Endodermal cell (in vitro differentiated cells): ENCODE measurements around the gene PRKCE. TPM values are rescaled to one million over a fixed set of nuclear protein-coding genes. Genes with fewer than 3 reads are reported as not detected.

Experiments
- DNase-seq: peaks from one replicate; pipeline ENCODE4 v3.0.0-alpha.2; 2017
- H3K27ac ChIP-seq: 2 replicates; pipeline ENCODE4 v1.5.1; 2013; ENCODE audit warnings: mild to moderate bottlenecking, low read depth, low read length, moderate library complexity
- H3K27me3 ChIP-seq: 2 replicates; pipeline ENCODE4 v1.6.1; 2013; ENCODE audit warnings: mild to moderate bottlenecking, low read length, moderate library complexity; ENCODE audit not compliant: insufficient read depth, control insufficient read depth, poor library complexity, severe bottlenecking
- H3K36me3 ChIP-seq: 2 replicates; pipeline ENCODE4 v1.7.0; 2013; ENCODE audit warnings: mild to moderate bottlenecking, low read length, moderate library complexity; ENCODE audit not compliant: control insufficient read depth, insufficient read depth
- H3K4me1 ChIP-seq: one replicate; pipeline ENCODE4 v1.7.0; 2013; ENCODE audit warnings: low read length; ENCODE audit not compliant: control insufficient read depth, insufficient read depth
- H3K4me3 ChIP-seq: 2 replicates; pipeline ENCODE4 v1.5.1; 2013; ENCODE audit warnings: mild to moderate bottlenecking, low read length, moderate library complexity
- H3K9ac ChIP-seq: 2 replicates; pipeline ENCODE4 v1.6.1; 2013; ENCODE audit warnings: mild to moderate bottlenecking, low read length, moderate library complexity; ENCODE audit not compliant: poor library complexity, severe bottlenecking; ENCODE audit errors: extremely low read depth
- H3K9me3 ChIP-seq: 2 replicates; pipeline ENCODE4 v1.6.1; 2013; ENCODE audit warnings: mild to moderate bottlenecking, low read length, moderate library complexity; ENCODE audit not compliant: control insufficient read depth
- H3K27ac Mint-ChIP-seq: 2 replicates; pipeline ENCODE4 v1.8.0; 2020; ENCODE audit warnings: mixed read lengths
- H3K27me3 Mint-ChIP-seq: 2 replicates; pipeline ENCODE4 v1.8.0; 2021; ENCODE audit warnings: mild to moderate bottlenecking, mixed read lengths; ENCODE audit not compliant: insufficient read depth
- H3K36me3 Mint-ChIP-seq: 2 replicates; pipeline ENCODE4 v1.8.0; 2020; ENCODE audit warnings: low read depth, mixed read lengths
- H3K4me1 Mint-ChIP-seq: 2 replicates; pipeline ENCODE4 v1.8.0; 2020; ENCODE audit warnings: mixed read lengths
- H3K4me3 Mint-ChIP-seq: 2 replicates; pipeline ENCODE4 v1.8.0; 2020; ENCODE audit warnings: mild to moderate bottlenecking, moderate library complexity, mixed read lengths
- H3K9me3 Mint-ChIP-seq: 2 replicates; pipeline ENCODE4 v1.8.0; 2020; ENCODE audit warnings: mild to moderate bottlenecking, mixed read lengths
- WGBS, 2 experiments: methylation state at CpG; one replicate each; pipeline versions ENCODE4 v1.1.5 to v1.1.7; 2013; ENCODE audit warnings: missing lambda C conversion rate in 2 of 2, mixed read lengths in 1 of 2; ENCODE audit not compliant: insufficient coverage in 1 of 2, insufficient read length in 1 of 2; 5-methylcytosine and 5-hydroxymethylcytosine counted together
- total RNA-seq, 2 donors: library from RNA; stranded (reverse); fragmentation: NEBNext Ultra II Directional in 1 of 2; extraction: Animal tissue kit (Norgen Biotek cat#: 25700) in 1 of 2; gene quantifications; 2 replicates in 1 of 2; 3 replicates in 1 of 2; pipeline ENCODE4 v1.2.1, GENCODE V29; 2021
- TF ChIP-seq, protein P1 (sequence below): fragments of 200-600 bp; sonication (generic); conservative IDR thresholded peaks from 2 replicates; pipeline ENCODE4 v1.5.0; 2021; ENCODE audit warnings: antibody characterized with exemption, mild to moderate bottlenecking

Gene PRKCE
- total RNA-seq, 2 donors from 2014 or later = 1.4 to 1.7 TPM

DNA sequence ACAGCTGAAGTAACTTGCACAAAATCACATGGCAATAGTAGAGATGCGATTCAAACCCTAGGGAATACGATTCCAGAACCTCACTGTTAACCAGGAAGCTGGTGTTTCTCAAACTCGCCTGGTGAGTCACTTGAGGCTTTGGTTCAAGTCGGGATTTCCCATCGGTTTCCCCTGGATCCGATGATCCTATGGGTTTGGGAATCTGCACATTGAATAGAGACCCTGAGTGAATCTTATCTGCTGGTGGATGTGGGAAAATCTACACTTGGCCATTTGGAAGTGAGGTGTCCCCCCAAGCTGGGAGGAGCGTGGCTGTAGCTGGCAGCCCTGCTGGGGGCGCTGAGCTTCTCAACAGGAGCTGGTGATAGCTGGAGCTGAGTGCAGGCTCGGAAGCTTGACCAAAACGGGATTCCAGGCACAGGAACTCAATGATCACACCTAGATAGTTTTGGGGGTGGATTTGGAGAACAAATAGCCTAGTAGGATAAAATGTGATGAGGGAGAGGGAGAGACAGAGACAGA, 135.4 kb downstream of the PRKCE start:
- H3K27ac ChIP-seq = no peak overlapping the region
- Mint-ChIP-seq H3K4me1 (peaks cover 1% of the 10 kb centered on the region), H3K4me3 (no peak overlapping the region), H3K27me3 (peaks cover 7% of the 10 kb centered on the region), H3K36me3 (no peaks in the 10 kb centered on the region), H3K27ac (no peak overlapping the region), H3K9me3 (no peaks in the 10 kb centered on the region)
- H3K27me3 ChIP-seq = peaks cover 10% of the 10 kb centered on the region
- WGBS, 2 experiments = 87 to 94% methylated on average over 7 to 10 of the region's 10 CpGs
- no peaks in the 10 kb centered on the region for H3K9me3 ChIP-seq
- no peaks in the 10 kb centered on the region for H3K4me1 ChIP-seq
- TF ChIP-seq, protein P1, sequence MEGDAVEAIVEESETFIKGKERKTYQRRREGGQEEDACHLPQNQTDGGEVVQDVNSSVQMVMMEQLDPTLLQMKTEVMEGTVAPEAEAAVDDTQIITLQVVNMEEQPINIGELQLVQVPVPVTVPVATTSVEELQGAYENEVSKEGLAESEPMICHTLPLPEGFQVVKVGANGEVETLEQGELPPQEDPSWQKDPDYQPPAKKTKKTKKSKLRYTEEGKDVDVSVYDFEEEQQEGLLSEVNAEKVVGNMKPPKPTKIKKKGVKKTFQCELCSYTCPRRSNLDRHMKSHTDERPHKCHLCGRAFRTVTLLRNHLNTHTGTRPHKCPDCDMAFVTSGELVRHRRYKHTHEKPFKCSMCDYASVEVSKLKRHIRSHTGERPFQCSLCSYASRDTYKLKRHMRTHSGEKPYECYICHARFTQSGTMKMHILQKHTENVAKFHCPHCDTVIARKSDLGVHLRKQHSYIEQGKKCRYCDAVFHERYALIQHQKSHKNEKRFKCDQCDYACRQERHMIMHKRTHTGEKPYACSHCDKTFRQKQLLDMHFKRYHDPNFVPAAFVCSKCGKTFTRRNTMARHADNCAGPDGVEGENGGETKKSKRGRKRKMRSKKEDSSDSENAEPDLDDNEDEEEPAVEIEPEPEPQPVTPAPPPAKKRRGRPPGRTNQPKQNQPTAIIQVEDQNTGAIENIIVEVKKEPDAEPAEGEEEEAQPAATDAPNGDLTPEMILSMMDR = peak; percentile 42
- peak; percentile 61 for DNase-seq
- no peaks in the 10 kb centered on the region for H3K36me3 ChIP-seq
- no peak overlapping the region for H3K4me3 ChIP-seq
- no peak overlapping the region for H3K9ac ChIP-seq

DNA sequence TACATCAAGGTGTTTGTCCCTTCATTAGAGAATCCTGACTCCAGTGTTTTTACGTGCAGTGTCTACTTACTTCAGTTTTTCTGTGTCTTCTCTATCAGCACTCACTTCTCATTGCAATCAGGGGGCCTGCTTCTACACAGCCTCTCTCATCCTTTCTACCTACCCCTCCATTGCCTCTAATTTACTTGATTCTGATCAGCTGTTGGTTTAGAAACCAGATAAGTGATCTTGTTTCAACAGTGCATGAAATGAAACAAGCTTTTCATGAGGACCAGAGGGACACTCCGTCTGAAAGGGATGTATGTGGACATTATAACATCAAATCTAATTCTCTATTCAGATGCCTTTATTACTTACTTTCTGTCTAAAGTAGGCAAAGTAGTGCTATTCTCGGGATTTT, 136.9 kb downstream of the PRKCE start:
- H3K9ac ChIP-seq = no peak overlapping the region
- H3K4me1 Mint-ChIP-seq = peaks cover 1% of the 10 kb centered on the region
- no peaks in the 10 kb centered on the region for H3K36me3 Mint-ChIP-seq
- H3K4me1 ChIP-seq = no peaks in the 10 kb centered on the region
- no peak overlapping the region for H3K27ac ChIP-seq
- WGBS, 2 experiments = 94 to 100% methylated on average over 1 to 3 of the region's 3 CpGs
- no peak for DNase-seq
- H3K27me3 ChIP-seq = peaks cover 2% of the 10 kb centered on the region
- no peak overlapping the region for H3K4me3 Mint-ChIP-seq
- no peaks in the 10 kb centered on the region for H3K9me3 Mint-ChIP-seq
- no peak overlapping the region for H3K27ac Mint-ChIP-seq
- H3K4me3 ChIP-seq = no peak overlapping the region
- H3K9me3 ChIP-seq = no peaks in the 10 kb centered on the region
- TF ChIP-seq, protein P1 = no peak
- peaks cover 7% of the 10 kb centered on the region for H3K27me3 Mint-ChIP-seq
- no peaks in the 10 kb centered on the region for H3K36me3 ChIP-seq

DNA sequence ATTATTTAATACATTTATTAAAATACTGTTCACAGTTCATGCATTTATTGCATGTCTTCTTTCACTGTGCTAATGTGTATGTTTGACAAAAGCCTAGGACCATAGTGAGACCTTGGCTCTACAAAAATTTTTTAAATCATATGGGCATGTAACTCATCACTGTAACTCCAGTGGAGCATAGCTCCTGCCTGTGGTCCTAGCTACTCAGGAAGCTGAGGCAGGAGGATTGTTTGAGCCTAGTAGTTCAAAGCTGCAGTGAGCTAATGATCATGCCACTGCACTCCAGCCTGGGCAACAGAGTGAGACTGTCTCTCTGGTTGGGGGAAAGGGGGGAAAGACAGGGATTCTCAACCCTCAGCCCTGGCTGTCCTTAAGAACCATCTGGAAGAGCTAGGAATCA, 137.8 kb downstream of the PRKCE start:
- H3K4me1 Mint-ChIP-seq = no peaks in the 10 kb centered on the region
- H3K9me3 ChIP-seq = no peaks in the 10 kb centered on the region
- no peak overlapping the region for H3K4me3 Mint-ChIP-seq
- H3K27me3 Mint-ChIP-seq = peaks cover 5% of the 10 kb centered on the region
- TF ChIP-seq, protein P1 = no peak
- no peaks in the 10 kb centered on the region for H3K36me3 ChIP-seq
- H3K27me3 ChIP-seq = no peaks in the 10 kb centered on the region
- no peak overlapping the region for H3K9ac ChIP-seq
- no peaks in the 10 kb centered on the region for H3K9me3 Mint-ChIP-seq
- H3K27ac ChIP-seq = no peak overlapping the region
- no peak for DNase-seq
- H3K4me3 ChIP-seq = no peak overlapping the region
- no peaks in the 10 kb centered on the region for H3K4me1 ChIP-seq
- H3K27ac Mint-ChIP-seq = no peak overlapping the region
- no peaks in the 10 kb centered on the region for H3K36me3 Mint-ChIP-seq
